A673 (cell line): ENCODE results near the gene STX11. TPM values are rescaled to one million over a fixed set of nuclear protein-coding genes. Genes with fewer than 3 reads are reported as not detected.

ENCODE experiments used
- BruUV-seq: library from RNA; stranded (reverse); fragments of 400-500 nt; replicated peaks from 2 replicates; lab custom pipeline; 2021; lab: Mats Ljungman, UMichigan
- CTCF ChIA-PET: fragments of 300-600 bp; sonication (Branson Sonifier 250); formaldehyde crosslinking; loops from one replicate; lab custom pipeline; 2022; ENCODE audit warnings: antibody characterized with exemption; lab: Charles Lee
- POLR2A ChIA-PET: fragments of 300-600 bp; sonication (Branson Sonifier 250); formaldehyde crosslinking; loops from one replicate; lab custom pipeline; 2022; ENCODE audit warnings: antibody characterized with exemption; ENCODE audit not compliant: low non-redundant PET; lab: Charles Lee
- DNase-seq: peaks from one replicate; pipeline ENCODE4 v3.0.0-alpha.2; 2015; ENCODE audit warnings: low spot score
- H3K27ac ChIP-seq: fragments of 200-600 bp; sonication (generic); 2 replicates; pipeline ENCODE4 v1.5.1; 2016; ENCODE audit warnings: mixed run types, low read depth, mild to moderate bottlenecking, mixed read lengths, antibody characterized with exemption, low read length; ENCODE audit not compliant: poor library complexity, severe bottlenecking
- H3K27me3 ChIP-seq: fragments of 200-600 bp; sonication (generic); replicated peaks from 2 replicates; pipeline ENCODE4 v1.6.1; 2017; ENCODE audit warnings: mixed run types, low read depth, mild to moderate bottlenecking, mixed read lengths, antibody characterized with exemption, low read length; ENCODE audit not compliant: insufficient read depth, poor library complexity
- H3K36me3 ChIP-seq: fragments of 200-600 bp; sonication (generic); 2 replicates; pipeline ENCODE4 v1.6.1; 2016; ENCODE audit warnings: mixed run types, mild to moderate bottlenecking, mixed read lengths, antibody characterized with exemption, low read length; ENCODE audit not compliant: insufficient read depth, poor library complexity, severe bottlenecking
- H3K4me1 ChIP-seq: fragments of 200-600 bp; sonication (generic); 2 replicates; pipeline ENCODE4 v1.6.1; 2017; ENCODE audit warnings: mixed run types, mild to moderate bottlenecking, mixed read lengths, antibody characterized with exemption, low read length; ENCODE audit not compliant: insufficient read depth, poor library complexity, severe bottlenecking
- H3K4me3 ChIP-seq: fragments of 200-600 bp; sonication (generic); 2 replicates; pipeline ENCODE4 v1.5.1; 2016; ENCODE audit warnings: low read depth, mixed run types, mild to moderate bottlenecking, mixed read lengths, low read length; ENCODE audit not compliant: poor library complexity, severe bottlenecking
- H3K9me3 ChIP-seq: fragments of 200-600 bp; sonication (generic); 2 replicates; pipeline ENCODE4 v1.6.1; 2016; ENCODE audit warnings: mixed run types, low read depth, mild to moderate bottlenecking, mixed read lengths, antibody characterized with exemption, low read length; ENCODE audit not compliant: poor library complexity, severe bottlenecking
- EZH2 ChIP-seq: fragments of 200-600 bp; sonication (generic); IDR thresholded peaks from 2 replicates; pipeline ENCODE4 v1.6.1; 2017; ENCODE audit warnings: borderline replicate concordance, low read depth, mild to moderate bottlenecking, mixed read lengths, antibody characterized with exemption, low read length; ENCODE audit not compliant: poor library complexity, severe bottlenecking
- intact Hi-C: fragments of 100-400 bp; cut with micrococcal nuclease; formaldehyde crosslinking; loops from one replicate; pipeline ENCODE4 v1.10.0; 2022; ENCODE audit not compliant: unreplicated experiment
- total RNA-seq: library from RNA; stranded (reverse); gene quantifications from 2 replicates; pipeline ENCODE4 v1.2.3, GENCODE V29; 2021
- TF ChIP-seq, protein P1 (sequence below): fragments of 300-800, 200-600 bp; sonication (generic); conservative IDR thresholded peaks from 2 replicates; pipeline ENCODE4 v1.5.1; 2017; ENCODE audit warnings: low read depth, mild to moderate bottlenecking, antibody characterized with exemption, low read length, moderate library complexity, mixed read lengths

Gene STX11
- total RNA-seq, 1 experiment from 2014 or later, result 0.30 TPM

GRCh38 chr6:144161975-144162374, 11.7 kb downstream of the STX11 start:
- DNase-seq, result no peak
- intact Hi-C loops, result no loop called here
- H3K4me1 ChIP-seq, result peaks cover 9% of the 10 kb centered on the region
- no TSS peak for BruUV-seq
- no peaks in the 10 kb centered on the region for H3K9me3 ChIP-seq
- H3K36me3 ChIP-seq, result no peaks in the 10 kb centered on the region
- no peaks in the 10 kb centered on the region for H3K27me3 ChIP-seq
- CTCF ChIA-PET, result no interaction called here
- no peak overlapping the region for H3K27ac ChIP-seq
- TF ChIP-seq, protein P1, sequence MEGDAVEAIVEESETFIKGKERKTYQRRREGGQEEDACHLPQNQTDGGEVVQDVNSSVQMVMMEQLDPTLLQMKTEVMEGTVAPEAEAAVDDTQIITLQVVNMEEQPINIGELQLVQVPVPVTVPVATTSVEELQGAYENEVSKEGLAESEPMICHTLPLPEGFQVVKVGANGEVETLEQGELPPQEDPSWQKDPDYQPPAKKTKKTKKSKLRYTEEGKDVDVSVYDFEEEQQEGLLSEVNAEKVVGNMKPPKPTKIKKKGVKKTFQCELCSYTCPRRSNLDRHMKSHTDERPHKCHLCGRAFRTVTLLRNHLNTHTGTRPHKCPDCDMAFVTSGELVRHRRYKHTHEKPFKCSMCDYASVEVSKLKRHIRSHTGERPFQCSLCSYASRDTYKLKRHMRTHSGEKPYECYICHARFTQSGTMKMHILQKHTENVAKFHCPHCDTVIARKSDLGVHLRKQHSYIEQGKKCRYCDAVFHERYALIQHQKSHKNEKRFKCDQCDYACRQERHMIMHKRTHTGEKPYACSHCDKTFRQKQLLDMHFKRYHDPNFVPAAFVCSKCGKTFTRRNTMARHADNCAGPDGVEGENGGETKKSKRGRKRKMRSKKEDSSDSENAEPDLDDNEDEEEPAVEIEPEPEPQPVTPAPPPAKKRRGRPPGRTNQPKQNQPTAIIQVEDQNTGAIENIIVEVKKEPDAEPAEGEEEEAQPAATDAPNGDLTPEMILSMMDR, result no peak
- TF ChIP-seq EZH2, result no peak
- POLR2A ChIA-PET, result no interaction called here
- H3K4me3 ChIP-seq, result no peak overlapping the region

DNA sequence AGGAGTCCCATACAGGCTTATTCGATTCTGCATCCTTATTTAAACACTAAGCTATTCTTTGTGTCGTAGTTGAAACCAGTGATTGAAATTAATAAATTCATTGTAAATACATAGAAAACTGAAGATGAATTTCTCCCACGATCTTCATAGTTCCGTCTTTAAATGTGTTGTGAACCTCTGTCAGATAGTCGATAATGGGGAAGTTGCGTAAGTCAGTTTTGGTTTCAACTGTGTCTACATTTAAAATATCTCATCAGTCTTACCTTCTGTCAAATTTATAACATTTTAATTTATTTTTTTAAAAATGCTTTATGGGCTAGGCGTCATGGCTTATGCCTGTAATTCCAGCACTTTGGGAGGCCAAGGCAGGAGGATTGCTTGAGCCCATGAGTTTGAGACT, 12.7 kb downstream of the STX11 start:
- Histone ChIP-seq H3K36me3 (no peaks in the 10 kb centered on the region), H3K4me3 (no peak overlapping the region), H3K4me1 (peaks cover 4% of the 10 kb centered on the region), H3K27ac (no peak overlapping the region), H3K27me3 (no peaks in the 10 kb centered on the region), H3K9me3 (no peaks in the 10 kb centered on the region)
- intact Hi-C loops, result no loop called here
- DNase-seq, result no peak
- TF ChIP-seq, protein P1, result no peak
- TF ChIP-seq EZH2, result no peak
- no TSS peak for BruUV-seq
- CTCF ChIA-PET, result no interaction called here
- POLR2A ChIA-PET, result no interaction called here

DNA sequence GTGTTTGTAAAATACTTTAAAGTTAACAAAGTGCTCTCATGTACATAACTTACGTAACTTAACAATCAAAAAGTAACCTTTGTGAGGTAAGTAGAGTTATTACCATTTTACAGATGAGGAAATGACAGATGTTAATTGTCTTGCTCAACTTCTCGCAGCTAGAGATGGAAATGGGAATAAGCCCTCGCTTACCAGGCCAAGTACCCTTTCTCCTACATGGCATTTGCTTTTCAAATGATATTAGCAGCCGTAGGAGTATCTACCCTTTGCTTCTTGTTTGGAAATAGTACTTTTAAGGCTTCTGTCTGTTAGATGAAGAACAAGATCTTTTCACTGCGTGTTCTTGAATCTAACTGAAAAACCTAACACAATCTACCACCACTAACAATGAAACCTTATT, 15.5 kb downstream of the STX11 start:
- Histone ChIP-seq H3K9me3 (no peaks in the 10 kb centered on the region), H3K27me3 (no peaks in the 10 kb centered on the region), H3K4me3 (no peak overlapping the region), H3K36me3 (no peaks in the 10 kb centered on the region), H3K27ac (no peak overlapping the region), H3K4me1 (no peaks in the 10 kb centered on the region)
- POLR2A ChIA-PET, result no interaction called here
- intact Hi-C loops, result no loop called here
- CTCF ChIA-PET, result no interaction called here
- TF ChIP-seq, protein P1, result no peak
- TF ChIP-seq EZH2, result no peak
- DNase-seq, result no peak
- no TSS peak for BruUV-seq
